ENCODE results near the gene CAND2.

Gene CAND2

GRCh38 chr3:12796171-12797123 is at the start of gene CAND2:
CAND2 (plus strand) TSS chr3:12796680; CDS start chr3:12796721, 41 bp downstream.
- DNase-seq, result no peak

- no peak for DNase-seq
These were observed 48.0 kb upstream of the CAND2 start for GRCh38 chr3:12748477-12748876.

DNA sequence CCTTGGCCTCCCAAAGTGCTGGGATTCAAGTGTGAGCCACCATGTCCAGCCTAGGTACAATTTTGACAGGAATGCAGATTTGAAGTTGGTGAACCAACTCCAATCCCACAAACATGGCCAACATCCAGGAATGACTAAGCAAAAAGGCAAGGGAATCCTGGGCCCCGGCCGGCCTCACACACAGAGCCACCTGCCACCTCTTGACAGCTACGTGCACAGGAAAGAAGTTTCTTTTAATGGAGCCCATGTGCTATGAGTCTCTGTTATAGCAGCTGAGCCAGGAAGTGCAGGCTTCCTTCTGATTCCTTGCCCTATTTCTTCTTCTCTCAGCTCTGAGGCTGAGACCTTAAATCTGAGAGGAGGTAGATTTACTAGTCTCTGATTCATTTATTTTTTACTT is 46.3 kb upstream of the CAND2 start:
- no peak for DNase-seq

GRCh38 chr3:12750658-12751071 is 45.8 kb upstream of the CAND2 start:
- no peak for DNase-seq

DNA sequence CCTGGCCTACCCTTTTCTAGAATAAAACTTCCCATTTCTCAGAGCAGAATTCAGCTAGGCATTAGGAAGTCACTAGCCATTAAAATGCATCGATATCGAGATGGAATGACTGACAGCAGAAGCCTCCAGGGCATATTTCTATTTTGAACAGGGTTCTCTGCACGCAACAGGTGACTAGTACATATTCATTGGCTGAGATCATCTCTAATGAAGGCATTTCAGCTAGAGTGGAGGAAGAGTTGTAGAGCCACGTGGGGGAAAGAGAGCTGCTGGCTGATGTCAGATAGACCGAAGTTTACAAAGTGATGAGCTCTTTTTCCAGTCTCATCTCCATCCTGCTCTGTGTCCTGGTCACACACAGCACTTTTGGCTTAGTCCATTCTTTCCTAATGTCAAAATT is 44.9 kb upstream of the CAND2 start:
- no peak for DNase-seq

- no peak for DNase-seq
These were observed 44.4 kb upstream of the CAND2 start for GRCh38 chr3:12752102-12752501.

DNA sequence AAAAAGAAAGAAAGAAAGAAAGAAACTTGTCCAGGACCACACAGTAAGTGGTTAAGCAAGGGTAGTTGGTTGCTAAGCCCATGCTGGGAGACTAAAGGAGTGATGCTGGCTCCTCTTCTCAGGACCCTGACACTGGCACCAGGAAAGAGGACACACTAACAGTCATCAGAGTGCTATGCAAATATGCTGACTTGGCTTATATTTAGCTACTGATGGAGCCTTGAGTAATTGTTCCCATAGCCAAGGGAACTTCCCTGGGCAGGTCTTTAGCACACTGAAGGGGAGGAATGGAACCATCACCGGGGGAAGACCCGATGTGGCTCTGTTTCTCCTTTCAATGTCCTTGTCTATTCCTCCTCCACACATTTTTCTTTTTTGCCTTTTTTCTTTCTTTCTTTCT is 43.7 kb upstream of the CAND2 start:
- DNase-seq, result no peak

- no peak for DNase-seq
These were observed 43.0 kb upstream of the CAND2 start for GRCh38 chr3:12753275-12754028.

DNA sequence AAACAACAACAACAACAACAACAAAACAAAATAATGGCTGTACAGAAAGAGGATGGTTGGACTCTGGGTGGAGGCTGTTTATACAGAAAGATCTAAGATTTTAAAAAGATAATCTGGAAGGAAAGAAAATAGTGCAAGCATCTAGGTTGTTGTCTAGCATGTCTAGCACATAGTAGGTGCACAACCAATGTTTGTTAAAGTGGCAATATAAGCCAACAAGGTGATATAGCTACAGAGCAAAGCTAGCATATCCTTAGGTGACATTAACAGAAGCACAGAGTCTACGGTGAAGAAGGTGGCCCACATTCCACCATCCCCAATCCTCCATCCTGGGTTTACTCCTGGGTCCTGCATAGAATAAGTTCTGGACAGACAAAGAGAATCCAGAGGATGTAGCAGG is 42.2 kb upstream of the CAND2 start:
- DNase-seq, result no peak

DNA sequence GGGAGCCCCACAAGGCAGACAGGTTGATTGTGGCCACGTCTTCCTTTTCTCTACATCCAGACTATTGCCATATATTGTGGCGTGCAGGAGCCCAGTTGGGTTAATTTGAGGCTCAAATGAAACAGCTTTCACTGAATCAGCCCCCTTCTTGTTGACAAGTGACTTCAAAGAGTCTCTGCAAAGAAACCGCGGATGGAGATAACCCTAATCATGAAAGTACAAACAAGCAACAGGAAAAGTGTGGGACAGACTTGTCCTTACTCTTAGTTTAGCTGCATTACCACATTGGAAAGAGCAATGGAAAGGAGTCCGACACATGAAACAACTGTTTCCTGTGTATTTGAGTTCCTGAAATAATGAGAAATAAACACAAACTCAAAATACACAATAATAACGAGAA is 40.7 kb upstream of the CAND2 start:
- DNase-seq, result no peak

- no peak for DNase-seq
These were observed 40.3 kb upstream of the CAND2 start for GRCh38 chr3:12756175-12756574.

DNA sequence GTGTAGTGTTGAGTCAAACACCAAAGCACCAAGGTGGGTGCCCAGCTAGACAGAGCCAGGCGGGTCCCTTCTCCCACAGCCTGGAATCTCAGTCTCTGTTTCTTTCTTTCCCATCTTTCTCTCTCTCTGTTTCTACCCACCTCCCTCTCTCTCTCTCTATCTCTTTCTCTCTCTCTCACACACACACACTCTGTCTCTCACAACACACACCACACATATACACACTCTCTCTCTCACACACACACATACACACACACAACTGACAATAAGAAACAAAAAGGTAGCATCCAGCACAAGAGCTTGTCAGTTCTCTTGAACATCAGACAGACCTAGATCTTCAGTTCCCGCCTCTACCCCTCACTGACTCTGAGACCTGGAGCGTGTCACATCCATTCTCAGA is 39.8 kb upstream of the CAND2 start:
- no peak for DNase-seq

DNA sequence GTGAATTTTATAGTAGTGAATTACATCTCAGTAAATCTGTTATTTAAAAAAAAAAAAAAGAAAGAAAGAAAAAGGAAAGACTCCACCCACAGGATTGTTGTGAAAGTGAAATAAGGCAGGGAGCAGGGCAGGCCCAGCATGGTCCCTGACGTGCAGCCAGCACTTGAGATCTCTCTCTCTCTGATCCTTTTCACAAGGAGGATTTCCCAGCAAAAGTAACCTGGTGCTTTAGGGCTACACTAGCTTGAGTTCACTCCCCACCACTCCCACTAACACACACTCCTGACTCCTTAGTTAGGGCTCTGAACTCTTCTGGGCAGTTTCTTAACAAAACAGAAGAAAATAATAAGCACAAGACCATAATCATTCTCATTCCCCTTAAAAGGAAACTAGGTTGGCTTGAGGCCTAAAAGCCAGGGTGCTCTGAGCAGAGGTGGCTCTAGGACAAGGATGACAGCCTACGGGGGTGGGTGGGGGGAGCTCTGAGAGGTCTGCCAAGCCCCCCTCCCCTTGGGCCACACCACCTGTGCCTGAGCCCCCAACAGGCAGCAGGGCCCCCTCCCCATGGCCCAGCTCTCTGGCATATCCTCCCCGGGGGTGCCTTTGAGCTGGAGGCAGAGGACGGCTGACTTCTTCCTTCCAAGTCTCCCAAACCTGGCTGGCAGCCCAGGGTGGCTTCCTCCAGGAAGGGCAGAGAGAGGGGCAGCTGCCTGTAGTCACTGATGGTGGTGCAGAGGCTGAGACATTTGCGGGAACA is 38.3 kb upstream of the CAND2 start:
- no peak for DNase-seq

GRCh38 chr3:12759097-12759679 is 37.3 kb upstream of the CAND2 start, which contains the start of gene TMEM40:
TMEM40 (minus strand) TSS chr3:12759259; CDS start chr3:12749832, 9,427 bp downstream.
- no peak for DNase-seq

DNA sequence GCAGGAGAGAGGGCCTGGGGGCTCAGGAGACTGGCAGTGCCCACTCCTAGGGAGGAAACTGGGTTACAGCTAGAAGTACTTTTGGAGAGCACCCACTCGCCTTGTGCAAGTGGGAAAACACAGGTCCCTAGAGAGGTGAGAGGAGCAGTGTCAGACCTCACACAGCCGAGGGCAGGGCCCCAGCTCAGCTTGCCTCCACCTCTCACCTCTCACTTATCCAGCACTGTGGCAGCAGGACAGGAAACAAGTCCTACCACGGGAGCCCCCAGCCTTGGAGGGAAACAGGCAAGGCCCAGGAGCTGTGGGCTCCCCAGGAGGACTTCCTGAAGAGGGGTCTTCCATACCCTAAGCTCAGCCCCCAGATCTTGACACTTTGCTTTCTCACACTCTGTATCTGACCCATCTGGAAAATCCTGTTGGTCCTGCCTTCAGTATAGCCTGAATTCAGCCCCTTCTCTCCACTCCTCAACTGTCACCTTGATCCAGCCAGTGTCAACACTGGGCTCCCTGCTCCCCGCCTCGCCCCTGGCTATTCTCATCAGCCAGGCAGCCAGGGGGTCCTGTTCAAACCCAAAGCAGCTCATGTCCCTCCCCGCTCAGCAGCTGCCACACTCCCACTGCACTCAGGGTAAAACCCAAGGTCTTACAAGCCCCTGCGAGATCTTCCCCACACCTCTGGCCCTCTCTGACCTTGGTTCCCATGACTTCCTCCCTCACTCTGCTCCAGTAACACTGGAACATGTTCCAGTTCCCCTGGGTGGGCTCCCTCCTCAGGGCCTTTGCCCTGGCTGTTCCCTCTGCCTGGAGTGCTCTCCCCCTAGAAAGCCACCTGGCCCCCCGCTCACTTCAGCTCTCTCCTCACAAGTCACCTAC is 36.6 kb upstream of the CAND2 start:
- no peak for DNase-seq

GRCh38 chr3:12764171-12764776 is 32.2 kb upstream of the CAND2 start:
- no peak for DNase-seq

DNA sequence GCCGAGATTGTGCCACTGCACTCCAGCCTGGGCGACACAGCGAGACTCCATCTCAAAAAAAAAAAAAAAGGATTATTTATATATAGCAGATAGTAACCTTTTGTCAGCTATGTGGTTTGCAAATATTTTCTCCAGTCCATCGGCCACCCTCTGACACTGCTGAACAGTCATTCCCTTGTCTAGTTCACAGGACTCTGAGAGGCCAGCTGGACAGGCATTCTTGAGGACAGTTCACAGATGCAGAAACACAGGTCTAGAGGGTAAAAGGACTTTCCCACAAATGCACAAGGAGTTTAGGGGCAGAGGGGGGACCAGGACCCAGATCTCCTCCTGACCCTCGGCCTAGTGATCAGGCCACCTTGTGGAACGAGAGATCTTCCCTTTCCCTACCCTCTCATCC is 29.9 kb upstream of the CAND2 start:
- DNase-seq, result no peak

GRCh38 chr3:12768579-12769527 is 27.6 kb upstream of the CAND2 start:
- no peak for DNase-seq

GRCh38 chr3:12769761-12770160 is 26.7 kb upstream of the CAND2 start:
- DNase-seq, result no peak

- no peak for DNase-seq
These were observed 25.2 kb upstream of the CAND2 start for GRCh38 chr3:12771236-12771635.
